ACHN (cell line): ENCODE measurements around the gene PSMA8.
"Not testable (repeated sequence)": the region's sequence is repeated elsewhere in the genome, so short reads cannot be mapped to it uniquely, and the experiment has no call there.

ENCODE experiments used
- DNase-seq: peaks from one replicate; pipeline ENCODE4 v3.0.0-alpha.2; 2015
- in situ Hi-C: cut with HindIII; loops from 2 replicates; pipeline ENCODE4 v1.10.0; 2017; ENCODE audit warnings: low sequenced_read_pairs, low pct_ligation_motif_present, low pct_unique_long_range_greater_than_20kb

Gene PSMA8

GRCh38 chr18:26225915-26226228 lies 92.2 kb downstream of the PSMA8 start:
- no peak for DNase-seq
- in situ Hi-C loops: no loop called here

- peak; percentile 92 for DNase-seq
- in situ Hi-C loops: no loop called here
These were observed 92.8 kb downstream of the PSMA8 start, which contains the start of gene TAF4B for GRCh38 chr18:26226229-26227050. TSS of gene TAF4B (plus strand) at chr18:26226445. CDS start at chr18:26226934, 489 bp downstream.

DNA sequence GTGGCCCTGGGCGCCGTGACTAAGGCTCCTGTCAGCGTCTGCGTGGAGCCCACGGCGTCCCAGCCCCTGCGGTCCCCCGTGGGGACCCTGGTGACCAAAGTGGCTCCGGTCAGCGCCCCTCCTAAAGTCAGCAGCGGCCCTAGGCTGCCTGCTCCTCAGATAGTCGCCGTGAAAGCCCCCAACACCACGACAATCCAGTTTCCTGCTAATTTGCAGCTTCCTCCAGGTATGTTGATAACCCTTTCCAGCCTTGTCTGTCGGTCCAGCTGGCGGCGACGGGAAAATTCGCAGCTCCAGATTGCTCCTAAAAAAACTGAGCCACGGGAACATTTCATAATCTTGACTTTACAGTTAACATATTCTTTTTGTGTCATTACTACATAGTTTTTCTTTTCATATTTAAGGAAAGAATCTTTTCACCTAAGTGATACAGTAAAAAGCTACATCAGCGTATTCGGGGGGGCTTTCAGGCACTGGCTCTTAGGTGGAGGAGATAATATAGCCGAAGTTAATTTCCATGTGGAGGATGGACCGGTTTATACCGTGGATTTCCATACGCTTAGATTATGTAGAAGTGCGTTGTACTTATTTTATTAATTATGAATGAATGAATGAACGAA lies 93.5 kb downstream of the PSMA8 start:
- peak; percentile 2 for DNase-seq
- in situ Hi-C loops: no loop called here

- no peak for DNase-seq
- in situ Hi-C loops: no loop called here
These were observed 95.0 kb downstream of the PSMA8 start for GRCh38 chr18:26228562-26229260.

GRCh38 chr18:26230497-26230896 lies 96.8 kb downstream of the PSMA8 start:
- in situ Hi-C loops: no loop called here

GRCh38 chr18:26233208-26233607 lies 99.5 kb downstream of the PSMA8 start:
- no peak for DNase-seq
- in situ Hi-C loops: no loop called here

More at GRCh38 chr18:26230497-26230896, 96.8 kb downstream of the PSMA8 start:
- no peak for DNase-seq

- in situ Hi-C loops, DNase-seq: not testable (repeated sequence)
These were observed 103.7 kb downstream of the PSMA8 start for GRCh38 chr18:26237363-26237762.

DNA sequence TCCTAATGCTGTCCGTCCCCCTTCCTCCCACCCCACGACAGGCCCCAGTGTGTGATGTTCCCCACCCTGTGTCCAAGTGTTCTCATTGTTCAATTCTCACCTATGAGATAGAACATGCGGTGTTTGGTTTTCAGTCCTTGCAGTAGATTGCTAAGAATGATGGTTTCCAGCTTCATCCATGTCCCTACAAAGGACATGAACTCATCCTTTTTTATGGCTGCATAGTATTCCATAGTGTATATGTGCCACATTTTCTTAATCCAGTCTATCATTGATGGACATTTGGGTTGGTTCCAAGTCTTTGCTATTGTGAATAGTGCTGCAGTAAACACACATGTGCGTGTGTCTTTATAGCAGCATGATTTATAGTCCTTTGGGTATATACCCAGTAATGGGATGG lies 105.0 kb downstream of the PSMA8 start:
- DNase-seq, in situ Hi-C loops: not testable (repeated sequence)

GRCh38 chr18:26242392-26242791 lies 108.7 kb downstream of the PSMA8 start:
- DNase-seq, in situ Hi-C loops: not testable (repeated sequence)
